HG03108 (cell line): ENCODE measurements around the gene PGM2.

Experiments used
- ATAC-seq: cut with Tn5 transposase; IDR thresholded peaks from one replicate; pipeline ENCODE4 v1.9.1; 2021; ENCODE audit warnings: moderate library complexity; ENCODE audit not compliant: unreplicated experiment

PGM2 gene

GRCh38 chr4:37860266-37860665 lies 33.8 kb downstream of the PGM2 start:
- no peak for ATAC-seq

- no peak for ATAC-seq
These were observed 36.5 kb downstream of the PGM2 start for GRCh38 chr4:37862961-37863360.

- ATAC-seq, result no peak
These were observed 38.3 kb downstream of the PGM2 start for GRCh38 chr4:37864786-37865185.

- no peak for ATAC-seq
These were observed 39.0 kb downstream of the PGM2 start for GRCh38 chr4:37865450-37865849.

GRCh38 chr4:37867102-37867501 lies 40.6 kb downstream of the PGM2 start:
- no peak for ATAC-seq

GRCh38 chr4:37868238-37868637 lies 41.8 kb downstream of the PGM2 start:
- ATAC-seq, result no peak

- ATAC-seq, result no peak
These were observed 46.0 kb downstream of the PGM2 start for GRCh38 chr4:37872310-37872988.

GRCh38 chr4:37873386-37873785 lies 46.9 kb downstream of the PGM2 start:
- ATAC-seq, result no peak

- ATAC-seq, result no peak
These were observed 49.7 kb downstream of the PGM2 start for GRCh38 chr4:37876156-37876555.

GRCh38 chr4:37879365-37879764 lies 52.9 kb downstream of the PGM2 start:
- no peak for ATAC-seq

GRCh38 chr4:37881811-37882210 lies 55.3 kb downstream of the PGM2 start:
- ATAC-seq, result no peak

- ATAC-seq, result no peak
These were observed 56.3 kb downstream of the PGM2 start for GRCh38 chr4:37882665-37883296.

- no peak for ATAC-seq
These were observed 58.5 kb downstream of the PGM2 start for GRCh38 chr4:37884855-37885487.

GRCh38 chr4:37885496-37885895 lies 59.0 kb downstream of the PGM2 start:
- no peak for ATAC-seq

- ATAC-seq, result peak; percentile 28
These were observed 63.6 kb downstream of the PGM2 start for GRCh38 chr4:37889849-37890800.

- ATAC-seq, result peak; percentile 19
These were observed 64.3 kb downstream of the PGM2 start, which contains the start of gene TBC1D1 for GRCh38 chr4:37890801-37891259. TSS of gene TBC1D1 (plus strand) at chr4:37891084. CDS start at chr4:37902096, 11,012 bp downstream.

- ATAC-seq, result peak; percentile 53
These were observed 65.0 kb downstream of the PGM2 start for GRCh38 chr4:37891260-37892159.

- peak; percentile 35 for ATAC-seq
These were observed 66.2 kb downstream of the PGM2 start for GRCh38 chr4:37892641-37893040.

- ATAC-seq, result no peak
These were observed 66.7 kb downstream of the PGM2 start for GRCh38 chr4:37893164-37893563.

- ATAC-seq, result no peak
These were observed 68.8 kb downstream of the PGM2 start for GRCh38 chr4:37895271-37895670.
